ENCODE measurements around the gene RSPH6A. TPM values are rescaled to one million over a fixed set of nuclear protein-coding genes. Genes with fewer than 3 reads are reported as not detected.

RSPH6A gene
- total and polyA plus RNA-seq, 2 of the 13 experiments (the other 11 are each of a cell fraction or from before 2014, with no cell fraction given): 0.07 TPM; not detected in 1

GRCh38 chr19:45825917-45826893 lies 11.1 kb upstream of the RSPH6A start:
- no peak for DNase-seq (ENCODE audit: low spot score)
- POLR2A ChIA-PET: interaction anchor here (1.3 kb wide), 1 partner anchor 56 kb away, joined by 3 read pairs; no protein-coding TSS in a partner anchor

GRCh38 chr19:45825263-45825605 lies 10.1 kb upstream of the RSPH6A start:
- Histone ChIP-seq H2AFZ (ENCODE audit: low read length) (no peak overlapping the region), H3K4me3 (replicated peaks in 1 of 3; ENCODE audit: insufficient read depth in 1 of 3, low read depth in 2 of 3, low read length in 3 of 3) (no peak overlapping the region), H3K27ac (ENCODE audit: extremely low read length, insufficient read depth, low read length) (no peak overlapping the region), H3K9me3 (ENCODE audit: low read length) (no peaks in the 10 kb centered on the region), H3K27me3 (ENCODE audit: control insufficient read depth in 1 of 2, insufficient read depth in 2 of 2, low read length in 2 of 2) (no peaks in the 10 kb centered on the region), H3K79me2 (ENCODE audit: insufficient read depth, low read length) (no peaks in the 10 kb centered on the region), H3K4me2 (ENCODE audit: low read depth, low read length) (no peak overlapping the region), H3K9ac (ENCODE audit: insufficient read depth, low read depth, low read length) (no peak overlapping the region), H4K20me1 (ENCODE audit: insufficient read depth, low read length) (no peaks in the 10 kb centered on the region), H3K36me3 (replicated peaks in 1 of 2; ENCODE audit: control insufficient read depth in 1 of 2, insufficient read depth in 2 of 2, low read length in 2 of 2) (peaks cover 34 to 86% of the 10 kb centered on the region in 2 experiments), H3K4me1 (ENCODE audit: insufficient read depth, low read length) (no peaks in the 10 kb centered on the region)
- no TSS peak for BruUV-seq (replicated peaks)
- no peak for ATAC-seq
- DNase-seq (ENCODE audit: low spot score): no peak
- 93% methylated on average over 7 of the region's 8 CpGs for WGBS (ENCODE audit: low lambda C conversion rate)
- POLR2A ChIA-PET: interaction anchor here (0.7 to 1.5 kb wide), 4 partner anchors 38 to 77 kb away, joined by 3 to 4 read pairs (median 3); partner anchors contain the start of genes MYPOP and SYMPK
- in situ Hi-C loops (cut with HindIII; ENCODE audit: extremely low pct_ligation_motif_present, low pct_unique_long_range_greater_than_20kb) (no loop called here), intact Hi-C loops (cut with micrococcal nuclease; ENCODE audit: unreplicated experiment) (no loop called here)
- FAIRE-seq: no peak
- CTCF ChIA-PET (ENCODE audit: low intra/inter-chr PET ratio, low total read pairs): no interaction called here
- TF ChIP-seq MAF1 (CRISPR knock-in tag; IDR thresholded peaks at IDR 0.05; ENCODE audit: borderline replicate concordance) (no peak), CENPX (CRISPR knock-in tag; IDR thresholded peaks at IDR 0.05) (no peak), NR2F2 (IDR thresholded peaks at IDR 0.05; ENCODE audit: borderline replicate concordance, low read depth) (no peak), ZNF143 (CRISPR knock-in tag; IDR thresholded peaks at IDR 0.05) (no peak), CSRNP1 (CRISPR knock-in tag; IDR thresholded peaks at IDR 0.05) (no peak), THAP9 (CRISPR knock-in tag; IDR thresholded peaks at IDR 0.05; ENCODE audit: borderline replicate concordance) (no peak), ZSCAN29 (CRISPR knock-in tag; conservative IDR thresholded peaks at IDR 0.05) (no peak)

More at GRCh38 chr19:45825917-45826893, 11.1 kb upstream of the RSPH6A start:
- CTCF ChIA-PET (ENCODE audit: low intra/inter-chr PET ratio, low total read pairs): no interaction called here
- H3K9me3 ChIP-seq (ENCODE audit: low read length): no peaks in the 10 kb centered on the region
- no peaks in the 10 kb centered on the region for H4K20me1 ChIP-seq (ENCODE audit: insufficient read depth, low read length)
- no peaks in the 10 kb centered on the region for H3K4me1 ChIP-seq (ENCODE audit: insufficient read depth, low read length)
- no peak overlapping the region for H3K4me3 ChIP-seq (replicated peaks in 1 of 3; ENCODE audit: insufficient read depth in 1 of 3, low read depth in 2 of 3, low read length in 3 of 3)
- ATAC-seq: no peak
- no peak overlapping the region for H2AFZ ChIP-seq (ENCODE audit: low read length)
- WGBS (ENCODE audit: low lambda C conversion rate): 85% methylated on average over 18 of the region's 22 CpGs
- no peak for FAIRE-seq
- H3K9ac ChIP-seq (ENCODE audit: insufficient read depth, low read depth, low read length): no peak overlapping the region
- intact Hi-C loops (cut with micrococcal nuclease; ENCODE audit: unreplicated experiment): no loop called here
- no peak overlapping the region for H3K4me2 ChIP-seq (ENCODE audit: low read depth, low read length)
- H3K27ac ChIP-seq (ENCODE audit: extremely low read length, insufficient read depth, low read length): no peak overlapping the region
- TF ChIP-seq GPBP1L1 (CRISPR knock-in tag; IDR thresholded peaks at IDR 0.05): no peak
- TF ChIP-seq SALL2 (CRISPR knock-in tag; IDR thresholded peaks at IDR 0.05): no peak
- no peak for TF ChIP-seq KLF15 (CRISPR knock-in tag; IDR thresholded peaks at IDR 0.05; ENCODE audit: borderline replicate concordance)
- no TSS peak for BruUV-seq (replicated peaks)
- H3K79me2 ChIP-seq (ENCODE audit: insufficient read depth, low read length): no peaks in the 10 kb centered on the region
- H3K27me3 ChIP-seq (ENCODE audit: control insufficient read depth in 1 of 2, insufficient read depth in 2 of 2, low read length in 2 of 2): no peaks in the 10 kb centered on the region
- in situ Hi-C loops (cut with HindIII; ENCODE audit: extremely low pct_ligation_motif_present, low pct_unique_long_range_greater_than_20kb): no loop called here
- H3K36me3 ChIP-seq (replicated peaks in 1 of 2; ENCODE audit: control insufficient read depth in 1 of 2, insufficient read depth in 2 of 2, low read length in 2 of 2): peaks cover 36 to 84% of the 10 kb centered on the region in 2 experiments

All from HepG2 (cell line).